ENCODE data around the gene USP5. TPM values are rescaled to one million over a fixed set of nuclear protein-coding genes. Genes with fewer than 3 reads are reported as not detected.
"Not testable (repeated sequence)": the region's sequence is repeated elsewhere in the genome, so short reads cannot be mapped to it uniquely, and the experiment has no call there.

Gene USP5
- total RNA-seq, 1 experiment from 2014 or later, result 80.2 TPM

DNA sequence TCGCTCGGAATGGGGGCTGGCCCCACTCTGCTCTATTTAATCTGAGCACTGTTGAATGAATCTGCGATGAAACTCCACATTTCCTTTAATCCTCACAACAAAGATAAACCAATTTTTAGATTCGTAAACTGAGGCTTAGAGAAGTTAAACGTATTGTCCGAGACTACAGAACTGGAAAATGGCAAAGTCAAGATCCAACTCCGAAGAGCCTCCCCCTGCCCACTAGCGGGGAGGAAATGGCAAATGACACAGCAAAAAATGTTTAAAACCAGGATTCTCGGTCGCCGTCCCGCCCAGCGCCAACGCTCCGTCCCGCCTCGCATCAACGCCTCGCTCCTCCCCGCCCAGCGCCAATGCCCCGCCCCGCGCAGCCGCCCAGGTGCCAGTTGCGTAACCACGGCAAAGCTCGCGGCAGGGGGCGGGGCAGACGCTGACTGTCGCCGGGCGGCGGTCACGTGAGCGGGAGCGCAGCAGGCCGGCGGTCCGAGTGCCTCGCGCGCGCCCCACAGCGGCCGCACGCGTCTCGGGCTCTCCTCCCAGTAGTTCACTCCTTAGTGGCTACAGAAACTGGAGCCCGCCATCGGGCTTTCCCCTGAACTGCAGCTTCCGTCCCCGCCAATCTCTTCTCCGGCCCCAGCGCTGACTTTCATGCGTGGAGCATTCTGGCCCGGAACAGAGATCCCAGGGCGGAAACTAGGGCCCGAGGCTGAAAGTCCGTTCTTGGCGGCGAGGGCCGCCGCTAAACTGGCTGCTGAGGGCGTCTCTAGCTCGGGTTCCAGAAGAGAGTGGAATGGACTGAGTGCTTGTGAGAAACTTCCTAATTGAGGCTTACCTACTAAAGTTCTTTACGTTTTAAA lies 39.1 kb downstream of the USP5 start:
- no peaks in the 10 kb centered on the region for H3K4me1 Mint-ChIP-seq (ENCODE audit: insufficient read depth, unreplicated experiment)
- POLR2A ChIA-PET, result interaction anchor here (0.6 to 2.4 kb wide), 26 partner anchors 9 to 1215 kb away, joined by 3 to 37 read pairs (median 3); partner anchors contain the start of genes C12orf57, CDCA3, COPS7A and LPCAT3

DNA sequence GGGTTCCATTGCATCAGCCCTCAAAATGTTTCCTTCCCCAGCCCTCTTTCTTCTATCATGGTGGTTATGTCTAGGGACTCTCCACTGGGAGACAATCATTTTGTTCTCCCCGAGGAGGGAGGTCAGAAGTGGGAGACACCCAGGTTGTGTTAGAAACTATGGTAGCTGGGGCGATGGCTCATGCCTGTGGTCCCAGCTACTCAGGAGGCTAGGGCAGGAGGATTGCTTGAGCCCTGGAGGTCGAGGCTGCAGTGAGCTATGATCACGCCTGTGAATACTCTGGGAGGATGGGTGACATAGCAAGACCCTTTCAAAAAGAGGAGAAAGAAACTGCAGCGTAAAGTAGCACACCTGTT lies 39.7 kb downstream of the USP5 start:
- no peaks in the 10 kb centered on the region for H3K4me1 Mint-ChIP-seq (ENCODE audit: insufficient read depth, unreplicated experiment)
- H3K27ac Mint-ChIP-seq (ENCODE audit: low read depth, unreplicated experiment), result peak overlapping the region; percentile 74
- no peaks in the 10 kb centered on the region for H3K36me3 Mint-ChIP-seq (ENCODE audit: insufficient read depth, unreplicated experiment)
- no peak for TF ChIP-seq CTCF (IDR thresholded peaks at IDR 0.05; ENCODE audit: unreplicated experiment)
- intact Hi-C loops (cut with micrococcal nuclease), result loop anchor here (1.0 kb wide), 2 partner anchors 22 to 39 kb away; partner anchors contain the start of gene USP5
- peak overlapping the region; percentile 67 for H3K4me3 Mint-ChIP-seq (ENCODE audit: unreplicated experiment)
- no peaks in the 10 kb centered on the region for H3K9me3 Mint-ChIP-seq (ENCODE audit: unreplicated experiment)
- H3K27me3 Mint-ChIP-seq (ENCODE audit: insufficient read depth, unreplicated experiment), result no peaks in the 10 kb centered on the region
- TSS peak; percentile 52 for BruUV-seq (replicated peaks)
- ChIA-PET CTCF (interaction anchor here (0.6 to 5.0 kb wide), 19 partner anchors 8 to 216 kb away, joined by 3 to 64 read pairs (median 5); partner anchors contain the start of genes LRRC23, MLF2 and SPSB2), POLR2A (interaction anchor here (0.6 to 2.4 kb wide), 25 partner anchors 9 to 1215 kb away, joined by 3 to 37 read pairs (median 3); partner anchors contain the start of genes C12orf57, CDCA3, COPS7A and LPCAT3)
- DNase-seq (ENCODE audit: unreplicated experiment), result no peak

More for the DNA sequence above, 39.1 kb downstream of the USP5 start:
- peak; percentile 60 for TF ChIP-seq CTCF (IDR thresholded peaks at IDR 0.05; ENCODE audit: unreplicated experiment)
- intact Hi-C loops (cut with micrococcal nuclease), result loop anchor here (1.0 kb wide), 2 partner anchors 22 to 39 kb away; partner anchors contain the start of gene USP5
- peak; percentile 93 for DNase-seq (ENCODE audit: unreplicated experiment)
- CTCF ChIA-PET, result interaction anchor here (0.6 to 5.0 kb wide), 19 partner anchors 8 to 217 kb away, joined by 3 to 64 read pairs (median 5); partner anchors contain the start of genes LRRC23, MLF2 and SPSB2
- Mint-ChIP-seq H3K9me3 (ENCODE audit: unreplicated experiment) (no peaks in the 10 kb centered on the region), H3K36me3 (ENCODE audit: insufficient read depth, unreplicated experiment) (no peaks in the 10 kb centered on the region), H3K4me3 (ENCODE audit: unreplicated experiment) (peak overlapping the region; percentile 67), H3K27me3 (ENCODE audit: insufficient read depth, unreplicated experiment) (no peaks in the 10 kb centered on the region), H3K27ac (ENCODE audit: low read depth, unreplicated experiment) (peak overlapping the region; percentile 74)
- BruUV-seq (replicated peaks), result no TSS peak

DNA sequence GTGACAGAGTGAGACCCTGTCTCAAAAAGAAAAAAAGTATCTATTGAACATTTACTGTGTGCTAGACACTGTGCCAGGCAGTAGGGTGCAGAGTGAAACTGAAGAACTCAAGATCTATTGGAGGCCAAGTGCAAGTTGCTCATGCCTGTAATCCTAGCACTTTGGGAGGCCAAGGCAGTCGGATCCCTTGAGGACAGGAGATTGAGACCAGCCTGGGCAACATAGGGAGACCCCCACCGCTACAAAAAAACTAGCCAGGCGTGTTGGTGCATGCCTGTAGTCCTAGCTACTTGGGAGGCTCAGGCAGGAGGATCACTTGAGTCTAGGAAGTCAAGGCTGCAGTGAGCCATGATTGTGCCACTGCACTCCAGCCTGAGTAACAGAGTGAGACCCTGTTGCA lies 40.7 kb downstream of the USP5 start:
- H3K4me1 Mint-ChIP-seq (ENCODE audit: insufficient read depth, unreplicated experiment); BruUV-seq (replicated peaks); H3K4me3 Mint-ChIP-seq (ENCODE audit: unreplicated experiment); DNase-seq (ENCODE audit: unreplicated experiment); H3K27ac Mint-ChIP-seq (ENCODE audit: low read depth, unreplicated experiment); H3K9me3 Mint-ChIP-seq (ENCODE audit: unreplicated experiment); H3K36me3 Mint-ChIP-seq (ENCODE audit: insufficient read depth, unreplicated experiment); H3K27me3 Mint-ChIP-seq (ENCODE audit: insufficient read depth, unreplicated experiment); intact Hi-C loops (cut with micrococcal nuclease): not testable (repeated sequence)
- ChIA-PET CTCF (interaction anchor here (0.9 to 5.0 kb wide), 12 partner anchors 8 to 215 kb away, joined by 3 to 64 read pairs (median 8); partner anchors contain the start of gene SPSB2), POLR2A (interaction anchor here (2.0 to 2.4 kb wide), 3 partner anchors 20 to 25 kb away, joined by 13 to 37 read pairs (median 15); partner anchors contain the start of genes SPSB2 and TPI1)

- ChIA-PET CTCF (interaction anchor here (0.6 to 5.0 kb wide), 2 partner anchors 31 to 1818 kb away, joined by 3 to 22 read pairs; no protein-coding TSS in a partner anchor), POLR2A (interaction anchor here (0.9 kb wide), 1 partner anchor 33 kb away, joined by 5 read pairs; no protein-coding TSS in a partner anchor)
- Mint-ChIP-seq H3K4me3 (ENCODE audit: unreplicated experiment) (no peak overlapping the region), H3K36me3 (ENCODE audit: insufficient read depth, unreplicated experiment) (no peaks in the 10 kb centered on the region), H3K4me1 (ENCODE audit: insufficient read depth, unreplicated experiment) (peaks cover under 1% of the 10 kb centered on the region), H3K27ac (ENCODE audit: low read depth, unreplicated experiment) (no peak overlapping the region), H3K9me3 (ENCODE audit: unreplicated experiment) (no peaks in the 10 kb centered on the region), H3K27me3 (ENCODE audit: insufficient read depth, unreplicated experiment) (no peaks in the 10 kb centered on the region)
- intact Hi-C loops (cut with micrococcal nuclease), result no loop called here
- no TSS peak for BruUV-seq (replicated peaks)
- DNase-seq (ENCODE audit: unreplicated experiment), result no peak
- no peak for TF ChIP-seq CTCF (IDR thresholded peaks at IDR 0.05; ENCODE audit: unreplicated experiment)
Measured at GRCh38 chr12:6894321-6894720, 42.4 kb downstream of the USP5 start.

Measured in MCF 10A (cell line).